A673 (cell line): Measurements from ENCODE around the gene ATP6V0D1.

Source experiments
- CTCF ChIP-seq: fragments of 300-800, 200-600 bp; sonication (generic); conservative IDR thresholded peaks from 2 replicates; pipeline ENCODE4 v1.5.1; 2017; ENCODE audit warnings: low read depth, mild to moderate bottlenecking, antibody characterized with exemption, low read length, moderate library complexity, mixed read lengths
- EZH2 ChIP-seq: fragments of 200-600 bp; sonication (generic); IDR thresholded peaks from 2 replicates; pipeline ENCODE4 v1.6.1; 2017; ENCODE audit warnings: borderline replicate concordance, low read depth, mild to moderate bottlenecking, mixed read lengths, antibody characterized with exemption, low read length; ENCODE audit not compliant: poor library complexity, severe bottlenecking

- no peak for TF ChIP-seq EZH2
- no peak for TF ChIP-seq CTCF
Observed at GRCh38 chr16:67419502-67419901, 61.5 kb downstream of the ATP6V0D1 start.
